COLO829 (cell line): ENCODE data around the gene ATG7.
A peak's percentile ranks its signal among the peaks of the same experiment; 100 is the strongest.
"Not testable (repeated sequence)": the region's sequence is repeated elsewhere in the genome, so short reads cannot be mapped to it uniquely, and the experiment has no call there.

Source experiments
- DNase-seq: peaks from one replicate; pipeline ENCODE4 v3.0.0; 2012; ENCODE audit warnings: low spot score

The ATG7 gene

GRCh38 chr3:11509173-11510000, 237.2 kb downstream of the ATG7 start:
- peak; percentile 45 for DNase-seq

GRCh38 chr3:11510001-11510340, 237.8 kb downstream of the ATG7 start:
- peak; percentile 6 for DNase-seq

GRCh38 chr3:11510356-11510755, 238.2 kb downstream of the ATG7 start:
- DNase-seq = no peak

- DNase-seq = not testable (repeated sequence)
Measured at GRCh38 chr3:11511606-11512005, 239.4 kb downstream of the ATG7 start.

GRCh38 chr3:11513125-11513816, 241.1 kb downstream of the ATG7 start:
- not testable (repeated sequence) for DNase-seq

GRCh38 chr3:11513817-11514135, 241.6 kb downstream of the ATG7 start:
- no peak for DNase-seq

GRCh38 chr3:11514191-11514821, 242.1 kb downstream of the ATG7 start:
- peak; percentile 57 for DNase-seq

- DNase-seq = no peak
Measured at GRCh38 chr3:11517601-11518000, 245.4 kb downstream of the ATG7 start.

GRCh38 chr3:11521167-11521566, 249.0 kb downstream of the ATG7 start:
- DNase-seq = no peak

GRCh38 chr3:11522398-11522715, 250.2 kb downstream of the ATG7 start:
- no peak for DNase-seq

- DNase-seq = no peak
Measured at GRCh38 chr3:11522953-11523571, 250.9 kb downstream of the ATG7 start.

- DNase-seq = no peak
Measured at GRCh38 chr3:11523572-11524101, 251.4 kb downstream of the ATG7 start.

GRCh38 chr3:11526121-11526520, 253.9 kb downstream of the ATG7 start:
- DNase-seq = not testable (repeated sequence)

GRCh38 chr3:11529281-11529680, 257.1 kb downstream of the ATG7 start:
- DNase-seq = no peak

- DNase-seq = peak; percentile 9
Measured at GRCh38 chr3:11530153-11530721, 258.0 kb downstream of the ATG7 start.

- no peak for DNase-seq
Measured at GRCh38 chr3:11532931-11533391, 260.8 kb downstream of the ATG7 start.

GRCh38 chr3:11534011-11534792, 262.0 kb downstream of the ATG7 start:
- DNase-seq = no peak

- DNase-seq = no peak
Measured at GRCh38 chr3:11534793-11535101, 262.6 kb downstream of the ATG7 start.

- no peak for DNase-seq
Measured at GRCh38 chr3:11535243-11535960, 263.2 kb downstream of the ATG7 start.

GRCh38 chr3:11536132-11536935, 264.1 kb downstream of the ATG7 start:
- DNase-seq = no peak
